GM19025 (cell line): ENCODE data around the gene JAK1.
"Not testable (repeated sequence)": the region's sequence is repeated elsewhere in the genome, so short reads cannot be mapped to it uniquely, and the experiment has no call there.

Experiments used
- ATAC-seq: cut with Tn5 transposase; IDR thresholded peaks from one replicate; pipeline ENCODE4 v1.9.1; 2021; ENCODE audit warnings: mild to moderate bottlenecking, low read depth, moderate library complexity; ENCODE audit not compliant: unreplicated experiment

The JAK1 gene

GRCh38 chr1:64953241-64953640, 13.1 kb downstream of the JAK1 start:
- ATAC-seq = no peak

- ATAC-seq = no peak
Observed at GRCh38 chr1:64950284-64950809, 16.0 kb downstream of the JAK1 start.

GRCh38 chr1:64948905-64949833, 17.2 kb downstream of the JAK1 start:
- ATAC-seq = no peak

- no peak for ATAC-seq
Observed at GRCh38 chr1:64948216-64948615, 18.1 kb downstream of the JAK1 start.

- no peak for ATAC-seq
Observed at GRCh38 chr1:64946916-64947315, 19.4 kb downstream of the JAK1 start.

- ATAC-seq = no peak
Observed at GRCh38 chr1:64944913-64945312, 21.4 kb downstream of the JAK1 start.

- no peak for ATAC-seq
Observed at GRCh38 chr1:64942675-64943074, 23.7 kb downstream of the JAK1 start.

GRCh38 chr1:64942118-64942517, 24.2 kb downstream of the JAK1 start:
- no peak for ATAC-seq

- no peak for ATAC-seq
Observed at GRCh38 chr1:64941461-64942117, 24.8 kb downstream of the JAK1 start.

- ATAC-seq = no peak
Observed at GRCh38 chr1:64940025-64940424, 26.3 kb downstream of the JAK1 start.

- ATAC-seq = no peak
Observed at GRCh38 chr1:64938991-64939390, 27.4 kb downstream of the JAK1 start.

GRCh38 chr1:64936956-64937355, 29.4 kb downstream of the JAK1 start:
- ATAC-seq = no peak

GRCh38 chr1:64935551-64936155, 30.7 kb downstream of the JAK1 start:
- ATAC-seq = no peak

- no peak for ATAC-seq
Observed at GRCh38 chr1:64934878-64935275, 31.5 kb downstream of the JAK1 start.

GRCh38 chr1:64934115-64934877, 32.1 kb downstream of the JAK1 start:
- no peak for ATAC-seq

- no peak for ATAC-seq
Observed at GRCh38 chr1:64933296-64934070, 32.9 kb downstream of the JAK1 start.

GRCh38 chr1:64932962-64933295, 33.4 kb downstream of the JAK1 start:
- ATAC-seq = no peak

GRCh38 chr1:64930640-64931039, 35.7 kb downstream of the JAK1 start:
- ATAC-seq = not testable (repeated sequence)

- no peak for ATAC-seq
Observed at GRCh38 chr1:64929221-64929620, 37.1 kb downstream of the JAK1 start.

GRCh38 chr1:64928325-64928724, 38.0 kb downstream of the JAK1 start:
- ATAC-seq = no peak
